ENCODE data around the gene DDX21.
"Not testable (repeated sequence)": the region's sequence is repeated elsewhere in the genome, so short reads cannot be mapped to it uniquely, and the experiment has no call there.

DNA sequence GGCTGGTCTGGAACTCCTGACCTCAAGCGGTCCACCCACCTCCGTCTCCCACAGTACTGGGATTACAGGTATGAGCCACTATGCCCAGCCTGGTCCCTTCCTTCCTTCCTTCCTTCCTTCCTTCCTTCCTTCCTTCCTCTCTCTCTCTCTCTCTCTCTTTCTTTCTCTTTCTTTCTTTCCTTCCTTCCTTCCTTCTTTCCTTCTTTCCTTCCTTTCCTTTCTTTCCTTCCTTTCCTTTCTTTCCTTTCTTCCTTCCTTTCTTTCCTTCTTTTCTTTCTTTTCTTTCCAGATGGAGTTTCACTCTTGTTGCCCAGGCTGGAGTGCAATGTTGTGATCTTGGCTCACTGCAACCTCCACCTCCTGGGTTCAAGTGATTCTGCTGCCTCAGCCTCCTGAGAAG is 26.8 kb upstream of the DDX21 start:
- TF ChIP-seq, protein P1, sequence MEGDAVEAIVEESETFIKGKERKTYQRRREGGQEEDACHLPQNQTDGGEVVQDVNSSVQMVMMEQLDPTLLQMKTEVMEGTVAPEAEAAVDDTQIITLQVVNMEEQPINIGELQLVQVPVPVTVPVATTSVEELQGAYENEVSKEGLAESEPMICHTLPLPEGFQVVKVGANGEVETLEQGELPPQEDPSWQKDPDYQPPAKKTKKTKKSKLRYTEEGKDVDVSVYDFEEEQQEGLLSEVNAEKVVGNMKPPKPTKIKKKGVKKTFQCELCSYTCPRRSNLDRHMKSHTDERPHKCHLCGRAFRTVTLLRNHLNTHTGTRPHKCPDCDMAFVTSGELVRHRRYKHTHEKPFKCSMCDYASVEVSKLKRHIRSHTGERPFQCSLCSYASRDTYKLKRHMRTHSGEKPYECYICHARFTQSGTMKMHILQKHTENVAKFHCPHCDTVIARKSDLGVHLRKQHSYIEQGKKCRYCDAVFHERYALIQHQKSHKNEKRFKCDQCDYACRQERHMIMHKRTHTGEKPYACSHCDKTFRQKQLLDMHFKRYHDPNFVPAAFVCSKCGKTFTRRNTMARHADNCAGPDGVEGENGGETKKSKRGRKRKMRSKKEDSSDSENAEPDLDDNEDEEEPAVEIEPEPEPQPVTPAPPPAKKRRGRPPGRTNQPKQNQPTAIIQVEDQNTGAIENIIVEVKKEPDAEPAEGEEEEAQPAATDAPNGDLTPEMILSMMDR (conservative IDR thresholded peaks at IDR 0.05): not testable (repeated sequence)
- not testable (repeated sequence) for TF ChIP-seq ZFX (IDR thresholded peaks at IDR 0.05)

Data from C4-2B (cell line).